HG03045 (cell line): Measurements from ENCODE around the gene EHD4.

Source experiments
- ATAC-seq: cut with Tn5 transposase; IDR thresholded peaks from one replicate; pipeline ENCODE4 v1.9.1; 2021; ENCODE audit warnings: mild to moderate bottlenecking, moderate library complexity; ENCODE audit not compliant: unreplicated experiment

Gene EHD4

DNA sequence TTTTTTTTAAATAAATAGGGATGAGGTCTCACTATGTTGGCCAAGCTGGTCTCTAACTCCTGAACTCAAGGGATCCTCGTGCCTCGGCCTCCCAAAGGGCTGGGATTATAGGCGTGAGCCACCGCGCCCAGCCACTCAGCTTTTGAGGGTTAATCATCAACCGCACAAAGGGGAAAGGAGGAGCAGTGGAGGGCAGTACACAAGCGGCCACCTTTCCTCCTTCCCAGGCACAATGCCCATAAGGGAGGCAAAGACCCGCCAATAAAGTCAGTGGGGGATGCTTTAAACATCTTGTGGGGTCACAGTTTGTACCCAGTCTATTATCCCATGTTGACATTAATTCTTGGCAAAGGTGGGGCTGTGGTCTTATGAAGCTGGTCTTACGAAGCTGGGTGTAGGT lies 32.4 kb downstream of the EHD4 start:
- ATAC-seq: no peak

DNA sequence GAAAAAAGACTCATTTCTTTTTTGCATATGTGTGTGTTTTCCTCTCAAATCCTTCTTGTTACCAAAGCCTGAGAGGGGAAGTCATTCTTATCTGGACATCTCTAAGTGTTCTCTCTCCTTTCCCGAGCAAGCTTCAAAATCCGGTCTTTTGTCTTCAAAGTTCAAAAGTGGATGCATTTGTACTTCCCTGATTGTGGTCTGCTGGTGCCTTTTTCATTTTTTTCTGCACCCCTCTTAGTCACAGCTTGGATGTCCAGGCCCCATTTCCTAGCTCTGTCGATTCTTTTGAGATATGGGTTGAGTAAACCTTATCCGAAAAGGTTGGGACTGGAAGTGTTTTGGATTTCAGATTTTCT lies 34.8 kb downstream of the EHD4 start:
- ATAC-seq: no peak

DNA sequence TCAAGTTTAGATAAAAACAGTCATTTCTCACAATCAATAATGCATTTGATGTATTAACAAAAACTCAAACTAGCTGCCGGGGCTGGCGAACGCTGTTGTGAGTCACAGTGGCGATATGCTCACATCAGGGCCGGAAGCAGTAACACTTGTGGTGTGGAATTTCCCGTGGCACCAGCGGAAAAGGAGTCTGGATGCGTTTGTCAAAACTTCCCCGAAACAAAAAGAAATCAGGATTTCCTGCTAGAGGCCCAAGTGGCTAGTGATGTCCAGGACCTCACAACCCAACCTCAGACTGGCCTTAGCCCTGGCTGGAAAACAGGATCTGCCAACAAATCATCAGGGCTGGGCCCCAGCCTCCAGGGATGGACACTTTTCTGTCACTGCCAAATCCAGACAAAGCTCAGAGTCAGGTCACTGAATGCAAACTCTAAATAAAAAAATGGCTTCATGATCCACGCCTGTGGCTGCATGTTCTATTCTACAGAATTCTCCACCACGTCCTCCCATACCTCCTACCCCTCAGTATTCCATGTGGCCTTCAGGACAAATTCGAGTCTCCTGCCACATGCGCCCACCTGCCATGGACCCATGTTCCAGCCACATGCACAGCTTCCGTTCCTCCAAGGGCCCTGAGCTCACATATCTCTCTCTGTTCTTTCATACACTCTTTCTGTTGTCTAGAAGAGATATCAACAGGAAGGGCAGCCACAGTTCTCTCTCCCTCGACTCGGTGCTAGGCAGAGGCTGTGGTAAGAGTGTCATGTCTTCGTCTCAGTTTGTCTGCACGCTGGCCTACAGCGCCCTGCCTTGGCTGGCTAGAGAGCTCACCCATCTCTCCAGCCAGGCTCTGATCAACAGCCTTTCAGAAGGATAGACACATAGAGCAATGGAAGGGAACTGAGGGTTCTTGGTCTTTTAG lies 35.4 kb downstream of the EHD4 start:
- no peak for ATAC-seq

DNA sequence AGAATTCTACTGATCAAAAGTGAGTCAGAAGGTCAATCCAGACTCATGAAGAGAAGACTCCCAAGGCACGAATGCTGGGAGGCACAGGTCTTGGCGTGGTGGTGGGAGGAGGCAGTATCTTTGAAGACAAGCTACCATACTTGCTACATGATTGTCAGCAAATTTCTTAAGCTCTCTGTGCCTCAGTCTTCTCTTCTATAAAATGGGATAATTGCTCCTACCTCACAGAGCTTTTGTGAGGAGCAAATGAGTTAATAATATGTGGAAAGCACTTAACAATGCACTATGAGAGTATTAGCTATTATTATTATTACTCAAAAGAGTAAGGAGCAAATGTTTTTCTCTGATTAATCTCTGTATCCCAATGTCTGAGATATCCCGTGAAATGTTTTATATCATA lies 36.2 kb downstream of the EHD4 start:
- no peak for ATAC-seq

DNA sequence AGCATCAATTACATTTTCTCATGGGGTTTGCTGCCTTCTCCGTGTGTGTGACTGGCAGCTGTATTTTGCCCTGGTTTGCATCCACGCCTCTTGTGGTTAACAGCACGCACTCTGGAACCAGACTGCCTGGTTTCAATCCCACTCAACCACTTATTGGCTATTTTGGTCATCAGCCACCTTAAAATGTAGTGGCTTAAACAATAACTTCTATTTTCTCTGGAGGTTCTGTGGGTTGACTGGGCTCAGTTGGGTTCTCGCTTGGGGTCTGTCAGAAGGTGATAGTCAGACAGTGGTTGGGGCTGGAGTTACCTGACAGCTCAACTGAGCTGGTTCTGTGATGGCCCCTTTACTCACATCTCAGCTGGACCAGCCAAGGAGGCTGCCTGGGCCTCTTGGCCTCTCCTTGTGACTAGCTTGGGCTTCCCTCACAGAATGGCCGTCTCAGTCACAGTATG lies 36.8 kb downstream of the EHD4 start:
- ATAC-seq: no peak

DNA sequence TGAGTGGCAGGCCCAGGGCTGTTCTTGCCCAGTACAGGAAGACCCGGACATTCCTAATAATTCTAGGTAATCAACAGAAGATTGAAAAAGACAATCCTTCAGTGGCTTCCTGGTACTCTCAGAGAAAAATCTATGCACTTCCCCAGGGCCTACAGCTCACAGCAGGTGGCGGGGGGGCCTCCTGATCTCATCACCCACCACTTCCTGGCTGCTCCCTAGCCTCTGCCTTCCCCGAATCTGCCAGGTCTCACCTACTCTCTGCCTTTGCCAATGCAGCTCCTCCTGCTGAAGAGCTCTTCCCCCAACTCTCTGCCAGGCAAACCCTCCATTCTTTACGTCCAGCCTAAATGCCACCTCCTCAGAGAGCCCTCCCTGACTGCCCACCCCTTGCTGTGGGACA lies 37.5 kb downstream of the EHD4 start:
- ATAC-seq: no peak

DNA sequence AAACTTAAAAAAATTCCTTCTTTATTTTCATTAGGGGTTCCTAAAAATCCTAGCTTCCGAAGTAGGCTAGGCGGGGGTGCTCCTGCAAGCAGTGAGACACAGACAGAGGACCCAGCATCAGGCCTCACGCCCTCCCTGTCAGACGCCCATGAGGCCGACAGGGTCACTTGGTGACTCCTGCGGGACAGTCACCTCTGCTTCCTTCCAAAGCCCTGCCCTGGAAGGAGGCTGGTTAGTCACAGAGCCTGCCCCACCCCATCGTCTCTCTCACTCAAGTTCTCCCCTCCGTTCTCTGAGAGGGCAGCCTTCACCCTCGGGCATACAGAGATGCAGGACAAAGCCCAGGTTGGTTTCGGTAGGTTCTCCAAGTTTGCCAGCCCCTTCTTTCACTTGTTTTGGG lies 38.6 kb downstream of the EHD4 start:
- no peak for ATAC-seq

DNA sequence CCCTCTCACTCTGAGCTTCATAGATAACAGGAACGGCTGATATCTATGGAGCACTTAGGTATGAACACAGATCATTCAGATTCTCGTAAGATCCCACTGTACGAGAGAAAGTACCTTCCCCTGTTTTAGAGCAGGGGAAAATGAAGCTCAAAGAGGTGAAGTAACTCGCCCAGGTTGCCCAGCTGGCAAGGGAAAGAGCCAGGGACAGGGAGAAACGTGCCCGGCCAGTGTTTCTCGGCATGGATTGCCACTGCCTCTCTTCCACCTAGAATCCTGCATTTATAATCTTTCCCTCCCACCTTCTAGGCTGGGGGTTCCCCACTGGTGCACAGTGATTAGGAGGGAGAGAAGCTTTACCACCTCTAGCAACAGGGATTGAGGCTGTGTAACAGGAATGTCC lies 39.0 kb downstream of the EHD4 start:
- ATAC-seq: no peak

DNA sequence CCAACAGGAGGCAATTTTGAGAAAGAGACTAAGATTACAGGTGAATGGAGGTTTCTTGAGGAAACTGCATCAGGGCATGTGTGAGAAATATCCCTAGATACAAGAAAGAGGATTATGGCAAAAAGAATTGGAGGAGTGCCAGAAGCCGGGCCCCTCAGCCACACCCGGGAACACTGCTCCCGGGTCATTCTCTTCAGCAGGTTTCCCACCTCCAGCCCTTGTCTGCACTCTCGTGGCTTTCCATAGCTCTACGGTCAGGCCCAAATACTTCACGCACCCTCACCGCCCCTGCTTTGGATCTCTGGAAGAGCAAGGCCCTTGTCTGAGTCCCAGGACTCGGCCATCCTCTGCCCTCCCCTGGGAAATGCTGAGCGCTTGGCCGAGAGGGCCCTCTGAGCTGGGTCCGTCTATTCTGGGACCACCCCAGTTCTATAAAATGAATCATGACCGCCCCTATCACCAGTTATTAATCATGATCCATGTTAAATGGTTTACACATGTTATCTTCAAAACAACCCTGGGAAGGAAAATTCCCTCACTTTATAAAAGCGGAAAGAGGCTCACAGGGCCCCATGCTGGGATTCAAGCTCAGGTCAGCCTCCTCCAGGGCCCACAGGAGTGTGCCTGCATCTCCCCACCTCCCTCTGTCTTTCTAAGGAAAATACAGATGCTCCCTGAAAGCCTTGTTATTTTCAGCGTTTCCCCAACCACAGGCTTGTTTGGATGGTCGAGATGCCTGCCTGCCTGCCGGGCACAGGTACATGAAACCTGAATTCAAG lies 39.7 kb downstream of the EHD4 start:
- no peak for ATAC-seq

DNA sequence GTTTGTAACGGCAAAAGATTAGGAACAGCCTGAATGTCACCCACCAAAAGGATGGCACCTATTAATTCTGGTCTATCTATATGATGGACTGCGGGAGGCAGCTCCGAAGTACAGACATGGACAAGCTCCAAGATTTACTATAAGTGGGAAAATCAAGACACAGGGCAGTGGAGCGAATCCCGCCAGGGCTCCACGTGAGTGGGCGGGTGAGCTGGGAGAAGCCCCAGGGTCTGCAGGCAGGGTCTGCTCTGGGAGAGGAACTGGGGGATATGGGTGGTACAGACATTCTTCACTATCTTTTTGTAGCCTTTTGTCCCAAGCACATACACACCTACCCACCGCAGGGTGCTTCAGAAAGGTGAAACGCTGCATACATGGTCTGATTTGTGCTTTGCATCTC lies 40.3 kb downstream of the EHD4 start:
- no peak for ATAC-seq

DNA sequence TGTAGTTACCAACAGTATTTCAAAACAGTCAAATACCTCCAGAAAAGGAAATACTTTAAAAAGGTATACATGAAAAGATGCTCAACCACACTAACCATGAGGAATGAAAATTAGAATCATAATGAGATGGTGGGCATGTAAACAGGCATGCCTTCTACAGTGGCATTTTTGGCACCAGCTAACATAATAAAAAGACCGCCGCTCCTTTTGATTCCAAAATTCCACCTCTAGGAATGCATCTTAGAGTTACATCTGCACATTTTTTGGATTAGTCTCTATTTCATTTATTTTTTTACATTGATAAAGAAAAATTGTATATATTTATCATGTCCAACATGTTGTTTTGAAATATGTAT lies 41.5 kb downstream of the EHD4 start:
- ATAC-seq: no peak

DNA sequence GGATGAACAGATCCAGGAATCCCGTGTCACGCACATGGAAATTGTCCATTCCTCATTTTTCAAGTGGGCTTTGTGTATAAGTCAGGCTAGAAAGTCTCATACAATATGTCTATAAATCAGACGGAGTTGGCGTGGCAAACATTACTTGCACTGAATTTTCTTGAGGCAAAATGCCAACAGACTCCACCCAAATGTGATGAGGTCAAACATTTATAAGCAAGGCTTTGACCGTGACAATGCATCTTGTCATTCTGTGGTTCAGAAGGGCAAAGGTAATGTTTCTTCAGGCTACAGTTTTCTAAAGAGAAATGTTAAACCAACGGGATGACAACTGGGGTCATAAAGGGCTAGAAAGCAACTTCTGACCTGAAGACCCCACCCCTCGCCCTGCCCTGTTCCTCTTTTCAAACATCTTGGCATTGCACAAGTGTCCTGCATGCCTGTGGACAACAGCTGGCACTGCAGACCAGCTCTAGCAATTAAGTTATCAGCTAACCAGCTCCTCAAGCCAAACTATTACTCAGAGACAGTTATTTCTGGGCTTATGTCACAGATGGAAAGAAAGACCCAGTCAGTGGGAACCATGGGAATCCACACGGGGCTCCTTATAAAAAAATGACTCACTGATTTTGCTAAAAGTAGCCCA lies 42.0 kb downstream of the EHD4 start:
- no peak for ATAC-seq

DNA sequence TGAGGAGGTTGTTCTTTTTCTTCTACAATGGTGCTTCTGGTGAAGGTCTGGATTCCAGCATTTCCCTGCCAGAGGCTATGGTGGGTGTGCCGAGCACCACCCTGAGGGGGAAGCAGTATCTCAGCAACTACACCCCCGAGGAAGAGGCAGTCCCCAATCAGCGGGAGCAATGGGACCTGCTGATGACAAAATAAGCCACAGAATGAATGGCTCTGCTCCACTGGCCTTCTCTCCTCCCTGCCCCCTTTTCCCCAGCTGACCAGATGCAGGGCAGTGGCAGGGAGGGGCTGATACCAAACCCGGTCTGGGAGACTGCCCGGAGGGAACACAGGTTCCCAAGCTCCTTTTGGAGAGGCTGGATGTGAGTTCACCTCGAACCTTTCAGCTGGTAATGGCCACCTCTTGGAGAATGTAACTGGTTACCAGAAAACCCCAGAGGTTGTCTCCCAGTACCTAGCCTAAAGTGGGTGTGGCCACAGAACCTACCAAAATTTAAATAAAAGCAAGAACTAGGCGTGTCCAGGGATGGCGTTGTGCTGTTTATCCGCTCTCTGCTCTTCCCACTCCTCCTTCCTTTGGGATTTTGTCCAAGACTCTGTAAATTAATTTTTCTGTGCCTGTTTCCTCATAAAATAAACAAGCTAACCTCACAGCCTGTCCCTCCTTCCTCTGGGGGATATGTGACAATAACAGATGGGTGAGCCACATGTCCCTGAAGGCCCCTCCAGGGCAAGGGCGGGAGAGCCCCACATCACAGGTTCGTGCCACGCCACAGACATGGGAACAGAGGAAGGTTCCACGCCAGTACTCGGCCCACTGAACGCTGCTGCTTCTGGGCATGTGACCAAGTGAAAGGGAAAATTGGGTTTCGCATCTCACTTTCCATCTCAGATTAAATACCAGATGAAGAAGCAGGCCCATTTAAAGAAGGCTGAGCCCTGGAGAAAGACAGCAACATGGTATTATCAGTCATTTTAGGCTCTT lies 43.4 kb downstream of the EHD4 start:
- ATAC-seq: peak; percentile 67

DNA sequence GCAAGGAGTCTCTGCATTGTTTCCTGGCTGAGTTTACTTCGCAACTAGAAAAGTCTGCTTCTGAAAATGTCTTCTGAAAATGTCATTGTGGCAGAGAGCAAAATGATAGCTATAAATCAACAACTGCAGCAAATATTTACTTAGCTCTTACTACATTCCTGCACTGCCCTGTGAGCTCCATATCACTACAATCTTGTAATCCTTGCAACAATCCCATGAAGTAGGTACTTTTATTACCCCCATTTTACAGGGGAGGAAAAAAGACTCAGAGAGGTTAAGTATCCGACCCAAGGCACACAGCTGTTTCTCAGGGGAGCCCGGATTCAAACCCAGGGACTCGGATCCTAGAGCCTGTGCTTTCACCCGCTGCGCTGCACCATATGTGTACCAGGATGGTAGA lies 44.3 kb downstream of the EHD4 start:
- no peak for ATAC-seq

DNA sequence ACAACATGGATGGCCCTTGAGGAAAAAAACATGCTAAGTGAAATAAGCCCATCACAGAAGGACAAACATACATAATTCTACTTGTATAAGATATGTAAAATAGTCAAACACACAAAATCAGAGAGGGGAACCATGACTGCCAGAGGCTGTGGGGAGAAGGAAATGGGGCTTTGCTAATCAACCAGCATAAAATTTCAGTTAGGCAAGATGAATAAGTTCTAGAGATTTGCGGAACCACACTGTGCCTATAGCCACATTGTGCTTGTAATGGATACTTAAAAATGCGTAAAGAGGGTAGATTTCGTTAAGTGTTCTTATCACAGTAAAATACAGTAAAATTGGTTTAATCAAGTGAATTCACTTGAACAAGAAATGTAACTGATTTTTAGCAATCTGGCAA lies 44.8 kb downstream of the EHD4 start:
- no peak for ATAC-seq

DNA sequence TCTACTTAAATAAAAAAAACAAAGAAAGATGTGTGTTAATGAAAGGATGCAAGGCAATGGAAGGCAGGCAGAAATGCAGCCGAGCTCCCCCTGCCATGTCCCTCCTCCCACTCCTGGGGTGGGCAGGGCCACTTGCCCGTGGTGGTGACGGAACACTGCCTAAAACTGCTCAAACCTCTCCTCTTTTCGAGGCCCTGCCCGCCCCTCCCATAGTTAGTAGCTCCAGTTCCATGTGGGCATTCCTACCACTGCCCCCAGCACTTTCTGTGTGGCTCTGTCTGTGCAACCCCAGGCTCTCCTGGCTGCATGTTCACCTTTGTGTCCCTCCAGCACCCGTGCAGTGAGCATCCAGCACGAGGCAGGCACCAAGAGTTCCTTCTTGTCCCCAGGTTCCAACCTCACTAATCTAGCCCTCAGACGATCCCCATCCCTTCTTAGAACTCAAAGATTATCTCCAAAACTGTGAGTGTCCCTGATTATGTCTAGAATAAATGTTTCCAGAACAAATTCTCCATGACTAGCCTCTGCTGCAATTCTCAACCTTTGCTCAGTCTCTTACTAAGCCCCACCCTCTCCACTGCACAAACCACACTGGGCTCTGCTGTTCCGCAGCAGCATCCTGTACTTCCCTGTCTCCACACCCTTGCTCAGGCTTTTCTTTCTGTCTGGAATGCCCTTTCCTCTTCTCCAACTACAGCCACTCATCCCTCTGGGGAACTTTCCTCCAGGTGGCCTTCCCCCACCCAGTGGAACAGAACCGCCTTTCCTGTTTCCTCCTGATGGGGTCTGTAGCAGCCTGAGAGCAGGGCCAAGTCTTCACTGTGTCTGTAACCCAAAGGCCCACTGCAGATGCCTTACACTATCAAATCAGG lies 45.9 kb downstream of the EHD4 start:
- no peak for ATAC-seq

DNA sequence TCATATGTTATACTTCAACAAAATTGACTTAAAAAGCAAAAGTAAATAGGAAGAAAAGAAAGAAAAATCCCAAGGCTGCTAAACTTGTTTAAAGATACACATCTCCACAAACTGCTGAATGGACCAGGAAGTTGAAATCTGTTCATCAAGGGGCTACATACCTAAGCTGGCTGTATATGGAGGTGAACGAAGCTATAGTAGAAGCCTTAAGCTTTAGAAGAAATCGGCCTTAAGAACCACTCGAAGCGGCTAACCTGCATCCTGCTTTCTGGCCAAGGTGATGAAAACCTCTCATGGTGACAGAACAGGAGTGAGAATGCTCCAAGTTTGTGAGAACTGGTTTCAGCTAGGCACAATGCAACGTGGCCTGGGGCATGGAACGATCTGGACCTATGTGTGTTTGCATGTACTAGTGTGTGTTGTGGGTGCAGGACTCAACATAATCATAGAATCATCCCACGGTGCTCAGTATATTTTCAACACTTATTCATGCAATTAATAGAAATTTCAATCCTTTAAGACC lies 47.2 kb downstream of the EHD4 start:
- ATAC-seq: no peak

DNA sequence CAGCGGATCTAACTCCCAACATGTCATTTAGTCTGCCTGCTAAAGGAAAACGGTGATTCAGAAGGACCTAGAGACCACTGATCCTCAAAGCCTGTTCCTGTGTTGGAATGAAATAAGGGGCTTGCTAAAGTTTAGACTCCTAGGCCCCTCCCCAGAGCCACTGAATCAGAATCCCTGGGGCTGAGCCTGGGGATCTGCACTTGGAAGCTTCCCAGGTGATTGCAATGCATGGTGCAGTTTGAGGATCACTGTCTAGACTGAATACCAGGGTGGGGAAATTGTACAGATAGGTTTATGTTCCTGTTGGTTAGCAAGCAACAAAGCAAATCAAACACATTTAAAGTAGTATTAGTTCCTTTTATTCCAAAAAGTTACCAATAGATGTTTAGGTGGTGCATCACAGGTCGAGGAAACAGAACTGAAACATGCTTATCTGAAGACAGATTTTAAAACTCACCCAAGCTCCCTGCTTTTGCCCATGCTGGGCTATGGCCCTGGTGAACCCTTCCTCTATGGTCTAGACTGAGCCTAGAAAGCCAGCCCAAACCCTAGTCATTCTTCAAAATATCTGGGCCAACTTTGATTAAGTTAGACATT lies 48.9 kb downstream of the EHD4 start:
- ATAC-seq: no peak

DNA sequence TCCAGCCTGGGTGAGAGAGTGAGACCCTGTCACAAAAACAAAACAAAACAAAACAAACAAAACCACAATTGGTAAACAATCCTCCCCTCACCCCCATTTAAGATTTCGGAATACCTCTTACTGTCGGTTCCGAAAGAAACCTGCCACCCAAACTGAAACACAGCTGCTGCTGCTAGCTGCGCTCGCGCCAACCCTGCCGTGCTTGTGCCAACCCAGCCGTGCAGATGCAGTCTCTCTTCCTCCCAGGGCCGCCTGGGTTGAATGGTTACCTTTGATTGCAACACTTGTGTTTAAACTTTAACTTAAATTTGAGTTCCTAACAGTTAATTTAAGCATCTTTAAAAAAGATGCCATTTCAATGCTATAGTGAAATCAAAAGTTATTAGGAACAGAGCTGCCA lies 50.0 kb downstream of the EHD4 start:
- no peak for ATAC-seq
